Activated CD8-positive, alpha-beta T cell treated with anti-CD3 and anti-CD28 coated beads, Interleukin-2, amount 10 ng/mL, durations not matched to agents 7 days and 5 days (primary cell): Measurements from ENCODE around the gene GNG5. TPM values are rescaled to one million over a fixed set of nuclear protein-coding genes. Genes with fewer than 3 reads are reported as not detected.
"Not testable (repeated sequence)": the region's sequence is repeated elsewhere in the genome, so short reads cannot be mapped to it uniquely, and the experiment has no call there.

ENCODE experiments used
- ATAC-seq: fragments of 150-1000 bp; cut with Tn5 transposase; one replicate; pipeline ENCODE4 v1.10.0; 2021; ENCODE audit warnings: moderate library complexity
- CTCF ChIA-PET: fragments of 350-600 bp; sonication (Branson Sonifier 250); formaldehyde crosslinking; loops from one replicate; lab custom pipeline; 2021; ENCODE audit warnings: antibody characterized with exemption; lab: Charles Lee
- POLR2A ChIA-PET: fragments of 350-600 bp; sonication (Branson Sonifier 250); formaldehyde crosslinking; loops from one replicate; lab custom pipeline; 2021; ENCODE audit warnings: antibody characterized with exemption; lab: Charles Lee
- DNase-seq: peaks from one replicate; pipeline ENCODE4 v3.0.0-alpha.2; 2020
- H3K27ac Mint-ChIP-seq: one replicate; pipeline ENCODE4 v1.8.0; 2021; ENCODE audit warnings: mild to moderate bottlenecking, mixed read lengths
- H3K27me3 Mint-ChIP-seq: one replicate; pipeline ENCODE4 v1.8.0; 2021; ENCODE audit warnings: low read depth, mixed read lengths
- H3K36me3 Mint-ChIP-seq: one replicate; pipeline ENCODE4 v1.8.0; 2021; ENCODE audit warnings: low read depth, mixed read lengths
- H3K4me1 Mint-ChIP-seq: one replicate; pipeline ENCODE4 v1.8.0; 2021; ENCODE audit warnings: low read depth, mixed read lengths
- H3K4me3 Mint-ChIP-seq: one replicate; pipeline ENCODE4 v1.8.0; 2021; ENCODE audit warnings: mild to moderate bottlenecking, mixed read lengths
- H3K9me3 Mint-ChIP-seq: one replicate; pipeline ENCODE4 v1.8.0; 2022; ENCODE audit warnings: mixed read lengths; ENCODE audit not compliant: insufficient read depth
- total RNA-seq, 2 experiments: library from RNA; stranded (reverse); gene quantifications; one replicate each; pipeline ENCODE4 v1.2.3, GENCODE V29; 2021

Gene GNG5
- total RNA-seq, 2 experiments from 2014 or later: 99.0 to 106 TPM

GRCh38 chr1:84508510-84508909 lies 2.1 kb upstream of the GNG5 start:
- ChIA-PET POLR2A (interaction anchor here (0.8 to 0.9 kb wide), 2 partner anchors 65 to 70 kb away, joined by 4 to 5 read pairs; partner anchors contain the start of gene CTBS), CTCF (interaction anchor here (1.3 to 2.1 kb wide), 2 partner anchors 65 to 112 kb away, joined by 4 read pairs; partner anchors contain the start of gene CTBS)
- ATAC-seq: no peak
- H3K36me3 Mint-ChIP-seq: peaks cover 32% of the 10 kb centered on the region
- no peak overlapping the region for H3K27ac Mint-ChIP-seq
- peak overlapping the region; percentile 9 for H3K4me3 Mint-ChIP-seq
- peaks cover 9% of the 10 kb centered on the region for H3K9me3 Mint-ChIP-seq
- no peaks in the 10 kb centered on the region for H3K27me3 Mint-ChIP-seq
- H3K4me1 Mint-ChIP-seq: peaks cover 21% of the 10 kb centered on the region
- no peak for DNase-seq

GRCh38 chr1:84507887-84508286 lies 1.5 kb upstream of the GNG5 start:
- H3K9me3 Mint-ChIP-seq, POLR2A ChIA-PET, H3K27me3 Mint-ChIP-seq, ATAC-seq, CTCF ChIA-PET, H3K27ac Mint-ChIP-seq, DNase-seq: not testable (repeated sequence)
- peak overlapping the region; percentile 36 for H3K4me3 Mint-ChIP-seq
- H3K36me3 Mint-ChIP-seq: peaks cover 37% of the 10 kb centered on the region
- peaks cover 27% of the 10 kb centered on the region for H3K4me1 Mint-ChIP-seq

DNA sequence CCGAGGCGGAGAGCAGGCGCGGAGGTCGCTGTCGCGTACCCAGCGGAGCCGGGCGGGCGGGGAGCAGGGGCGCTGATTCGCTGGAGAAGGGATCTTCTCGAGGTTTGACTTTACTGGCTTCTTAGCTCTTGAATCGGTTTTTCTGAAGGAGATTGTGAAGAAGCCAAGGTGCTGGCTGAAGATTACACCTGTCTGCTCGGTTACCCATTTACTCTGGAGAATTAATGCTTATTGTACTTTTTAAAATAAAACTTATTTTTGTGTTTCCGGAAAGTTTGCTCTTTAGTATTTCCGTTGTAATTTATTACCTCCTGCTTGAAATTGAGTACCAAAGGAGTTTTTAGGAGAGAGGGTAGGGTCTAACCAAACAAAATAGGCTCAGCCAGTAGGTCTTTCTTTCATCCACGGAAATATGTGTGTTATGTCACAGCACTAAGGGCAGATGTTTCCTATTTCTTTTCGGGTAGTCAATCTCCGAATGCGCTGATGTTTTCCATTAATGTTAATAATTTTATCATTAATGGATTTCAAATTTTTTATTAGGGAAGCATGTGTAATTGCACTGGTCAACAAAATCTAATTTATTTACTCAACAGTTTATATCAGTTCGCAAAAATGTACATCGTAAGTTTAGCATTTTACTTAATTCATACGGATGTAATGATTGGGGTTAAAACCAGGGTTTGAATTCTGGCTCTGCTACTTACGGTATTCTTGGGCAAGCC lies 510 bp upstream of the GNG5 start:
- H3K36me3 Mint-ChIP-seq: peaks cover 37% of the 10 kb centered on the region
- no peaks in the 10 kb centered on the region for H3K27me3 Mint-ChIP-seq
- H3K9me3 Mint-ChIP-seq: peaks cover 9% of the 10 kb centered on the region
- DNase-seq: no peak
- peak overlapping the region; percentile 99 for H3K27ac Mint-ChIP-seq
- peak overlapping the region; percentile 100 for H3K4me3 Mint-ChIP-seq
- ChIA-PET POLR2A (interaction anchor here (0.7 to 4.3 kb wide), 20 partner anchors 9 to 770 kb away, joined by 3 to 88 read pairs (median 5); partner anchors contain the start of genes BCL10, CTBS, PRKACB and RPF1), CTCF (interaction anchor here (0.9 to 4.4 kb wide), 10 partner anchors 25 to 366 kb away, joined by 3 to 27 read pairs (median 6); partner anchors contain the start of genes CTBS and PRKACB)
- ATAC-seq: no peak
- peaks cover 29% of the 10 kb centered on the region for H3K4me1 Mint-ChIP-seq

DNA sequence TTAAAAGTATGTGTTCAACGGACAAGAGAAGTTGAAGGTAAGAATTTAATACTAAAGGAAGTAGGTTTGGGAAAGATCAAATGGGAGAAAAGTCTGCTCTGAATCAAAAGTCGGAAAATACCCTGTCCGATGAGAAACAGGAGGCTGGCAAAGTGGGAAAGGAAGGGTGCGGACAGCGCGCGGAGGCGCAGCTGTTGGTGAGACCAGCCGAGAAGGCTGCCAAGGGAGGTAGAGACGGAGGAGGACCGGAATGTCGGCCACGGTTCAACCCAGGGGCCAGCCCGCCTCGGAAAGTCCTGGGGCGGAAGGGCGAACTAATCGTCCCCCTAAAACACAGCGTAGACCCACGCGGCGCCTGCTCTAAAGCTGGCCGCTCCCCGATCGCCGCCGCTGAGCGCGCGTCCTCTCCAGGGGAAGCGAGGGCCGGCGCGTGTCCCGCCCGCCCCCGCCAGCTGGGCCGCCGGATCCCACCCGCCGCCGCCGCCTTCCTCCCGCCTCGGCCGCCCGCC lies 834 bp downstream of the GNG5 start:
- H3K27me3 Mint-ChIP-seq: no peaks in the 10 kb centered on the region
- peak; percentile 48 for ATAC-seq
- H3K36me3 Mint-ChIP-seq: peaks cover 46% of the 10 kb centered on the region
- no peak for DNase-seq
- peak overlapping the region; percentile 100 for H3K4me3 Mint-ChIP-seq
- peaks cover 40% of the 10 kb centered on the region for H3K4me1 Mint-ChIP-seq
- POLR2A ChIA-PET: interaction anchor here (0.8 to 4.3 kb wide), 19 partner anchors 8 to 771 kb away, joined by 3 to 88 read pairs (median 5); partner anchors contain the start of genes BCL10, CTBS, PRKACB and RPF1
- CTCF ChIA-PET: interaction anchor here (0.8 to 4.4 kb wide), 10 partner anchors 24 to 364 kb away, joined by 3 to 27 read pairs (median 6); partner anchors contain the start of genes CTBS and PRKACB
- peaks cover 9% of the 10 kb centered on the region for H3K9me3 Mint-ChIP-seq
- H3K27ac Mint-ChIP-seq: peak overlapping the region; percentile 99

- Mint-ChIP-seq H3K4me1 (peaks cover 42% of the 10 kb centered on the region), H3K9me3 (peaks cover 9% of the 10 kb centered on the region), H3K4me3 (peak overlapping the region; percentile 100), H3K27me3 (no peaks in the 10 kb centered on the region), H3K27ac (peak overlapping the region; percentile 99), H3K36me3 (peaks cover 50% of the 10 kb centered on the region)
- ChIA-PET POLR2A (interaction anchor here (0.7 to 4.3 kb wide), 7 partner anchors 25 to 772 kb away, joined by 3 to 88 read pairs (median 9); partner anchors contain the start of genes BCL10, CTBS, PRKACB and RPF1), CTCF (interaction anchor here (1.7 to 4.4 kb wide), 4 partner anchors 25 to 361 kb away, joined by 5 to 27 read pairs (median 8); partner anchors contain the start of genes CTBS and PRKACB)
- DNase-seq (no peak), ATAC-seq (no peak)
Measured at GRCh38 chr1:84504580-84505492, 1.5 kb downstream of the GNG5 start.

GRCh38 chr1:84502927-84503326 lies 3.5 kb downstream of the GNG5 start:
- no peak overlapping the region for H3K27ac Mint-ChIP-seq
- H3K4me1 Mint-ChIP-seq: peaks cover 50% of the 10 kb centered on the region
- DNase-seq (no peak), ATAC-seq (no peak)
- H3K36me3 Mint-ChIP-seq: peaks cover 47% of the 10 kb centered on the region
- ChIA-PET CTCF (interaction anchor here (0.9 to 4.4 kb wide), 4 partner anchors 61 to 251 kb away, joined by 3 to 27 read pairs (median 3); no protein-coding TSS in a partner anchor), POLR2A (interaction anchor here (4.3 kb wide), 1 partner anchor 70 kb away, joined by 88 read pairs; the partner anchor contains the start of gene CTBS)
- no peak overlapping the region for H3K4me3 Mint-ChIP-seq
- H3K9me3 Mint-ChIP-seq: no peaks in the 10 kb centered on the region
- H3K27me3 Mint-ChIP-seq: no peaks in the 10 kb centered on the region

GRCh38 chr1:84497631-84498275 lies 8.6 kb downstream of the GNG5 start:
- H3K4me1 Mint-ChIP-seq: peaks cover 31% of the 10 kb centered on the region
- ATAC-seq: peak; percentile 52
- H3K9me3 Mint-ChIP-seq: no peaks in the 10 kb centered on the region
- H3K4me3 Mint-ChIP-seq: no peak overlapping the region
- H3K36me3 Mint-ChIP-seq: peaks cover 52% of the 10 kb centered on the region
- no peak overlapping the region for H3K27ac Mint-ChIP-seq
- DNase-seq: no peak
- CTCF ChIA-PET: interaction anchor here (1.4 kb wide), 1 partner anchor 17 kb away, joined by 3 read pairs; no protein-coding TSS in a partner anchor
- no peaks in the 10 kb centered on the region for H3K27me3 Mint-ChIP-seq
- POLR2A ChIA-PET: interaction anchor here (1.5 kb wide), 1 partner anchor 9 kb away, joined by 4 read pairs; the partner anchor contains the start of genes GNG5 and SPATA1

GRCh38 chr1:84496498-84496897 lies 9.9 kb downstream of the GNG5 start:
- POLR2A ChIA-PET: interaction anchor here (1.7 kb wide), 1 partner anchor 10 kb away, joined by 4 read pairs; the partner anchor contains the start of genes GNG5 and SPATA1
- H3K4me3 Mint-ChIP-seq: no peak overlapping the region
- no peak overlapping the region for H3K27ac Mint-ChIP-seq
- no peak for DNase-seq
- peaks cover 59% of the 10 kb centered on the region for H3K36me3 Mint-ChIP-seq
- CTCF ChIA-PET: interaction anchor here (1.0 to 1.4 kb wide), 2 partner anchors 16 to 125 kb away, joined by 3 read pairs; no protein-coding TSS in a partner anchor
- no peaks in the 10 kb centered on the region for H3K9me3 Mint-ChIP-seq
- no peak for ATAC-seq
- H3K27me3 Mint-ChIP-seq: no peaks in the 10 kb centered on the region
- peaks cover 26% of the 10 kb centered on the region for H3K4me1 Mint-ChIP-seq

DNA sequence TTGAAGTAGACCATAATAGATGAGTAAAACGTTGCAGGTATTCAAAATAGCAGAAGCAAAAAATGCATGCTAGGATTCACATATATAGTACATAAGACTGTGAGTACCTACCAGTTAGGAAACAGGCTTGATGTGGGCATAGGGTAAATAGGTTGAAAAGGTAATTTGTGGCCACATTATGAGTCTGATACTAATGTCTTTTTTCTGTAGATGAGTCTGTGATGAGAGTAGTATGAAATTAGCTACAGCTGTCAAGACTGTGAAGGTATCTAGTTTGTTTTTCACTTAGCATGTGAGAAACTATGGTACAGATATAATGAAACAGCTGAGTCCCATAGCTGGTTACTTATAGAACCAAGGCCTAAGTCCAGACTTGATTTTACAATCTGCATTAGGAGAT lies 12.6 kb downstream of the GNG5 start:
- no peak for ATAC-seq
- H3K27ac Mint-ChIP-seq: no peak overlapping the region
- no peak overlapping the region for H3K4me3 Mint-ChIP-seq
- no peaks in the 10 kb centered on the region for H3K9me3 Mint-ChIP-seq
- ChIA-PET POLR2A (interaction anchor here (1.9 kb wide), 1 partner anchor 12 kb away, joined by 10 read pairs; the partner anchor contains the start of genes GNG5 and SPATA1), CTCF (interaction anchor here (1.0 kb wide), 1 partner anchor 127 kb away, joined by 3 read pairs; no protein-coding TSS in a partner anchor)
- peaks cover 16% of the 10 kb centered on the region for H3K4me1 Mint-ChIP-seq
- H3K27me3 Mint-ChIP-seq: no peaks in the 10 kb centered on the region
- no peak for DNase-seq
- peaks cover 62% of the 10 kb centered on the region for H3K36me3 Mint-ChIP-seq

- no peaks in the 10 kb centered on the region for H3K27me3 Mint-ChIP-seq
- H3K4me1 Mint-ChIP-seq: peaks cover 6% of the 10 kb centered on the region
- no peak overlapping the region for H3K27ac Mint-ChIP-seq
- CTCF ChIA-PET: interaction anchor here (1.7 kb wide), 1 partner anchor 12 kb away, joined by 4 read pairs; no protein-coding TSS in a partner anchor
- POLR2A ChIA-PET: interaction anchor here (0.8 kb wide), 1 partner anchor 13 kb away, joined by 5 read pairs; no protein-coding TSS in a partner anchor
- DNase-seq (no peak), ATAC-seq (no peak)
- H3K4me3 Mint-ChIP-seq: no peak overlapping the region
- peaks cover 57% of the 10 kb centered on the region for H3K36me3 Mint-ChIP-seq
- H3K9me3 Mint-ChIP-seq: no peaks in the 10 kb centered on the region
Measured at GRCh38 chr1:84492726-84493125, 13.7 kb downstream of the GNG5 start.
